HUES64 (cell line): ENCODE results near the gene IL27RA.
A peak's percentile ranks its signal among the peaks of the same experiment; 100 is the strongest.

Experiments used
- H3K27ac ChIP-seq: 2 replicates; pipeline ENCODE4 v1.7.0; 2013; ENCODE audit warnings: low read depth, low read length, inconsistent platforms
- H3K27me3 ChIP-seq: 2 replicates; pipeline ENCODE4 v1.6.1; 2013; ENCODE audit warnings: mild to moderate bottlenecking, low read length; ENCODE audit not compliant: insufficient read depth
- H3K36me3 ChIP-seq: 2 replicates; pipeline ENCODE4 v1.6.1; 2013; ENCODE audit warnings: mild to moderate bottlenecking, low read length; ENCODE audit not compliant: insufficient read depth
- H3K4me1 ChIP-seq: 2 replicates; pipeline ENCODE4 v1.6.1; 2013; ENCODE audit warnings: mild to moderate bottlenecking, low read length, moderate library complexity; ENCODE audit not compliant: insufficient read depth
- H3K4me3 ChIP-seq: 2 replicates; pipeline ENCODE4 v1.5.1; 2013; ENCODE audit warnings: mild to moderate bottlenecking, low read length, moderate library complexity
- H3K9ac ChIP-seq: 2 replicates; pipeline ENCODE4 v1.6.1; 2013; ENCODE audit warnings: mild to moderate bottlenecking, low read depth, low read length
- H3K9me3 ChIP-seq: 2 replicates; pipeline ENCODE4 v1.6.1; 2013; ENCODE audit warnings: low read depth, low read length; ENCODE audit not compliant: insufficient read depth
- WGBS: fragments of 150-250, 120-280 bp; methylation state at CpG from one replicate; pipeline ENCODE4 v1.1.7; 2013; ENCODE audit warnings: missing lambda C conversion rate; 5-methylcytosine and 5-hydroxymethylcytosine counted together

IL27RA gene

GRCh38 chr19:14082675-14082960 is 51.1 kb downstream of the IL27RA start:
- H3K9ac ChIP-seq: no peak overlapping the region
- H3K4me3 ChIP-seq: no peak overlapping the region

DNA sequence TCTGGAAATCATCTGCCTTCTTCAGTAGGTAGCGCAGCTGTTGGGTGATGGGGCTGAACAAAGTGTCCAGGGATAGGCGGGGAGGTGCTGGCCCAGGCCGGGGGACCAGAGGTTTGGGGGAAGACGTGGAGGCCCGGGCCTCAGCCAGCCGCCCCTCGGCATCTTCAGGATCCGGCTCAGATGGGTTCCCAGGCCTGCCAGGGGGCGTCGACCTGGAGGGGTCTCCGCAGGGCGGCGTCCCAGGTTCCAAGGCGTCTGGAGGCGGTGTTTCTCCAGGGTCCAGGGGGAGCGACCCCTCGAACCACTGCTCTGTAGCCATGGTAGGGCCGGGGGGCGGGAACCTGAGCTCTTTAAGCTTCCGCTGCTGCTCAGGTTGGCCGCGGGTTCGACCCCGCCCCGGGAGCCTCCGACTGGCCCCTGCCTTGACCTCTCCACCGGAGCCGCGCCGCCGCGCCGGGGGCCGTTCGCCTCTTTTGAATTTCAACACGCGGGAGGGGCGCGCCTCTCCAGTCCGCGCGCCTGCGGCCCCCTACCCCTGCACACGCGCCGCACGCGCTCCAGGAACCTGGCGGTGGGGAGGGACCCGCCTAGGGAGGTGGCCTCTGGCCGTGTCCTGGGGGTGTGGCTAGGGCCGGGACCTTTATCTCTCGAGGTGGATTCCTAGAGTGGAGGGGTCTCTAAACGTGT is 53.9 kb downstream of the IL27RA start, which contains the start of gene C19orf67:
C19orf67 (minus strand) TSS at position 475 of the 687 bp plus-strand sequence; CDS start at position 319, 156 bp downstream.
- Histone ChIP-seq H3K27me3 (peaks cover 6% of the 10 kb centered on the region), H3K9me3 (no peaks in the 10 kb centered on the region), H3K4me3 (peak within 1 kb of the TSS; percentile 47), H3K9ac (no peak within 1 kb of the TSS; the same call in 1 of the 2 replicates), H3K27ac (no peak within 1 kb of the TSS), H3K36me3 (peaks cover 17% of the 10 kb centered on the region), H3K4me1 (peaks cover 3% of the 10 kb centered on the region; the same call in 1 of the 2 replicates)
- 66% methylated on average over 54 of the region's 54 CpGs for WGBS

More at GRCh38 chr19:14082675-14082960, 51.1 kb downstream of the IL27RA start:
- 54% methylated on average over 1 of the region's 1 CpG for WGBS
- no peaks in the 10 kb centered on the region for H3K9me3 ChIP-seq
- no peak overlapping the region for H3K27ac ChIP-seq
- H3K36me3 ChIP-seq: peaks cover 4% of the 10 kb centered on the region; the same call in 1 of the 2 replicates
- H3K4me1 ChIP-seq: no peaks in the 10 kb centered on the region
- H3K27me3 ChIP-seq: peaks cover 2% of the 10 kb centered on the region; the same call in 1 of the 2 replicates

DNA sequence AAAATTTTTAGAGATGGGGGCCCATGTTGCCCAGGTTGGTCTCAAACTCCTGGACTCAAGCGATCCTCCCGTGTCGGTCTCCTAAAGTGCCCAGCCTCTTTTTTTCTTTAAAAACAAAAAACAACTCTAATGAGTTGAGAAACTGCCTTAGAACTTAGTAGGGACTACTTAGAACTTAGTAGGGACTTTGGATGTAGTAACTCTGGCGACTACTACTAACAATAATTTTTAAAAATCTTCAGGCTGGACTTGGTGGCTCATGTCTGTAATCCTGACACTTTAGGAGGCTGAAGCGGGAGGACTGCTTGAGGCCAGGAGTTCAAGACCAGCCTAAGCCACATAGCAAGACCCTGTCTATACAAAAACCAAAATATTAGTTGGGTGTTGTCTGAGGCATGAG is 54.5 kb downstream of the IL27RA start:
- H3K27me3 ChIP-seq: peaks cover 6% of the 10 kb centered on the region
- H3K27ac ChIP-seq: no peak overlapping the region
- no peaks in the 10 kb centered on the region for H3K9me3 ChIP-seq
- H3K4me3 ChIP-seq: peak overlapping the region; percentile 47; the same call in 1 of the 2 replicates
- no peak overlapping the region for H3K9ac ChIP-seq
- H3K4me1 ChIP-seq: peaks cover 3% of the 10 kb centered on the region; the same call in 1 of the 2 replicates
- H3K36me3 ChIP-seq: peaks cover 17% of the 10 kb centered on the region
- WGBS: 85% methylated on average over 5 of the region's 5 CpGs

- Histone ChIP-seq H3K27me3 (peaks cover 6% of the 10 kb centered on the region), H3K9me3 (peaks cover 7% of the 10 kb centered on the region), H3K9ac (no peak overlapping the region), H3K4me3 (peak overlapping the region; percentile 69), H3K36me3 (peaks cover 17% of the 10 kb centered on the region), H3K4me1 (peaks cover 3% of the 10 kb centered on the region; the same call in 1 of the 2 replicates), H3K27ac (no peak overlapping the region)
- WGBS: 89% methylated on average over 30 of the region's 30 CpGs
Observed at GRCh38 chr19:14088634-14089411, 57.3 kb downstream of the IL27RA start.

GRCh38 chr19:14089412-14089661 is 57.8 kb downstream of the IL27RA start:
- Histone ChIP-seq H3K36me3 (peaks cover 17% of the 10 kb centered on the region), H3K4me1 (peaks cover 3% of the 10 kb centered on the region; the same call in 1 of the 2 replicates), H3K27me3 (peaks cover 6% of the 10 kb centered on the region), H3K9me3 (peaks cover 7% of the 10 kb centered on the region), H3K9ac (0 out of 2 replicates have a peak overlapping the region, but pooled peaks have one; percentile 26), H3K27ac (no peak overlapping the region), H3K4me3 (peak overlapping the region; percentile 69)
- 15% methylated on average over 16 of the region's 16 CpGs for WGBS

- Histone ChIP-seq H3K27ac (peak overlapping the region; percentile 79; the same call in 1 of the 2 replicates), H3K9me3 (peaks cover 7% of the 10 kb centered on the region), H3K9ac (0 out of 2 replicates have a peak overlapping the region, but pooled peaks have one; percentile 26), H3K4me1 (peaks cover 3% of the 10 kb centered on the region; the same call in 1 of the 2 replicates), H3K27me3 (peaks cover 6% of the 10 kb centered on the region), H3K36me3 (peaks cover 17% of the 10 kb centered on the region), H3K4me3 (peak overlapping the region; percentile 69)
- under 1% methylated on average over 135 of the region's 142 CpGs for WGBS
Observed at GRCh38 chr19:14089662-14090508, 58.3 kb downstream of the IL27RA start.

- Histone ChIP-seq H3K27me3 (peaks cover 6% of the 10 kb centered on the region), H3K9ac (peak within 1 kb of the TSS; percentile 55), H3K36me3 (peaks cover 17% of the 10 kb centered on the region), H3K4me1 (peaks cover 3% of the 10 kb centered on the region; the same call in 1 of the 2 replicates), H3K27ac (peak within 1 kb of the TSS; percentile 83; the same call in 1 of the 2 replicates), H3K4me3 (peak within 1 kb of the TSS; percentile 86), H3K9me3 (peaks cover 7% of the 10 kb centered on the region)
- 0% methylated on average over 8 of the region's 65 CpGs for WGBS
Observed at GRCh38 chr19:14090509-14091080, 59.0 kb downstream of the IL27RA start, which contains the start of gene SAMD1. TSS of gene SAMD1 (minus strand) at chr19:14090751.

DNA sequence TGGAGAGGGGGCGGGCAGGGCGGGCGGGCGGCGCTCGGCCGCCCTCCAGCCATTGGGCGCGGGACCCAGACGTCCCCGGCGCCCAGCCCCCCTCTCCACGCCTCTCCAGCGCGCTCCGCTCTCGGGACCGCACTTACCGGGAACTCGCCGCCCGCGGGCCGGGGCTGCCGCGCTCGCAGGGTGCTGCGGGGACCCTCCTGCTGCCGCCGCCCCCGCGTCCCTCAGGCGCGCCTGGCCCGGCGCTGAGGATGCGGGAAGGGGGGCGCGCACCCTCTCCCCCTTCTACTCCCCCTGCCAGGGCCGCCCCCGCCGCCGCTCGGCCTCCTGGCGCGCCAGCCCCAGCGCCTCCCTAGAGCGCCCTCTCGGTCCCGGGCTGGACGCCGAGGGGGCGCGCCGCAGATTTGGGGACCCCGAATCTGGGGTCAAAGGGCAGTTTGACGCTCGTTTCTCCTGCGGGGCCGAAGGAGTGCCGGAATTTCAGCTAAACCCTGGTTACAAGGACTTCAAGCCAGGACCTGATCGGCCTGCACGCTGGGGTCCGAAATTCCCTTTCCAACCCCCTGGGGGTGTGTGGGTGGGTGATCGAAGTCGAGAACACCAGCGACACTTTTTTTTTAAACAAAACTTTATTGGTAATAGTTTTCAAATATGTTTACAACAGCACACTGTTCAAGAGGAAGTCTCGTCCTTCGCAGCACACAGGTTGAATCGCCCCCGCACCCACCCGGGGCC is 59.7 kb downstream of the IL27RA start:
- Histone ChIP-seq H3K9ac (peak overlapping the region; percentile 55), H3K4me3 (peak overlapping the region; percentile 86), H3K27ac (peak overlapping the region; percentile 83; the same call in 1 of the 2 replicates), H3K27me3 (peaks cover 6% of the 10 kb centered on the region), H3K4me1 (peaks cover 3% of the 10 kb centered on the region; the same call in 1 of the 2 replicates), H3K9me3 (peaks cover 7% of the 10 kb centered on the region), H3K36me3 (peaks cover 17% of the 10 kb centered on the region)
- WGBS: under 1% methylated on average over 67 of the region's 72 CpGs

- Histone ChIP-seq H3K36me3 (peaks cover 17% of the 10 kb centered on the region), H3K27ac (peak overlapping the region; percentile 83; the same call in 1 of the 2 replicates), H3K27me3 (peaks cover 6% of the 10 kb centered on the region), H3K9ac (no peak overlapping the region), H3K4me1 (peaks cover 3% of the 10 kb centered on the region; the same call in 1 of the 2 replicates), H3K9me3 (peaks cover 7% of the 10 kb centered on the region), H3K4me3 (peak overlapping the region; percentile 86)
- WGBS: 22% methylated on average over 15 of the region's 15 CpGs
Observed at GRCh38 chr19:14091813-14092462, 60.4 kb downstream of the IL27RA start.
